ENCODE results near the gene NAA30.

NAA30 gene

DNA sequence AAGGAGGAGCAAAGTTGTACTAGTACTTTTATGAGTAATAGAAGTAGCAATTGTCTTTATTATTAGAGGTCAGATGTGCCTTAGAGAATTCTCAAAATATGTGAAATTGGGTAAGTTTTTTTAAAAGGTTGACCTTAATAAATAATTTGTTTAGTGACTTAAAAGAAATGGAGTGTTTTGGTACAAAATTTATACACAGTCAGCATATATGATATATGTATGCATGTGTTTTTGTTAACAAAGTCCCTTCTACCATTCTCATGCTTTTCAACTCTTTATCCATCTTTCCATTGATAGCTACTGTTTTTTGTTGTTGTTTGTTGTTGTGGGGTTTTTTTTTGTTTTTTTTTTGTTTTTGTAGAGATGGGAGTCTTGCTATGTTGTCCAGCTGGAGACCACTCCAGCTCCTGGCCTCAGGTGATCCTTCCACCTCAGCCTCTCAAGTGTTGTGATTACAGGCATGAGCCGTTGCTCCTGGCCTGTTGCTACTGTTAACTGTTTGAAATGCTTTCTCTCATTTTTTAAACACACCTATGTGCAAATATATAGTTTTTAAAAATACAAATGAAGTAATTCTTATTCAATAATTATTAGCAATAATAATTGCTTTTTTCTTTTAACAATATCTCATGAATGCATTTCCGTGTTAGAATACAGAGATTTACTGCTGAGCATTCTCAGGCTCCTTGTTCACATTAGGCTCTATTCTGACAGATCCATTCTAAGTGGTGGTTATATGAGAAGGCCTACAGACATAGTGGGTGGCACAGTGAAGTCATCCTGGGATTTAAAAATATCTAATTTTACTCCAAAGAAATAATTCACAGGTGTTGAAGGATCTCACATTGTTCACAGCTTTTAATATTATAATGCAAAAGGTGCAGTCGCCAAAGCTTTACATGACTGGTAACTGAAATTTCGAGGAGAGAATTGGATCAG, 10.4 kb downstream of the NAA30 start:
- Histone ChIP-seq H3K9me3 (ENCODE audit: control insufficient read depth, insufficient read depth, low read depth, low read length) (no peaks in the 10 kb centered on the region), H3K4me1 (ENCODE audit: control insufficient read depth, insufficient read depth, low read length) (peaks cover 8% of the 10 kb centered on the region; the same call in 1 of the 2 replicates), H3K27ac (ENCODE audit: extremely low read depth, low read depth, low read length) (no peak overlapping the region), H3K36me3 (ENCODE audit: control insufficient read depth in 2 of 2, insufficient read depth in 1 of 2, low read length in 2 of 2) (peaks cover 42 to 46% of the 10 kb centered on the region in 2 experiments), H3K4me3 (ENCODE audit: low read depth, low read length) (no peak overlapping the region)
- ChIA-PET POLR2A (no interaction called here), CTCF (no interaction called here)
- peak; percentile 61; the same call in 1 of the 2 replicates for TF ChIP-seq ZNF121 (tag by site-specific recombination; IDR thresholded peaks at IDR 0.05)
- no peak for TF ChIP-seq ZNF23 (tag by site-specific recombination; IDR thresholded peaks at IDR 0.05; ENCODE audit: borderline replicate concordance)
- 0 out of 2 replicates have a peak, but pooled peaks have one; percentile 25 for TF ChIP-seq OSR2 (tag by site-specific recombination; IDR thresholded peaks at IDR 0.05)

DNA sequence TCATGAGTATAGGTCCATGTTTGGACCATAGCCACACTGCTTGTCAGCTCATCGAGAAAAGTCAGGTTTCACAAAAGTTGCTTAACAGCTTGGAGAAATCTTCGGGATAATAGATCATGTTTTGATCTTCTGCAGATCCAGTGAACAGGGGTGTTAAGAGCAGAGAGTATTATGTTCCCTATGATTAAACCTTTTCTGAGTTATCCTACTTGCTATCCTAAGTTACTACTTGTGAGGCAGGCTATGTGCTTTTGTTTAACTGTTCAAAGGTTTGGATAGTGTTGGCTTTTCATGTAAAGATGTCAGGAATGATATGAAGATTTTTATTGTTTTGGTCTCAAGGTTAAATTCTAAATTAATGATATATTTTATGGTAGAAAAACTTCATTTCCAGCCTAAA, 11.1 kb downstream of the NAA30 start:
- ChIA-PET CTCF (no interaction called here), POLR2A (interaction anchor here (0.7 kb wide), 1 partner anchor 12 kb away, joined by 3 read pairs; the partner anchor contains the start of gene NAA30)
- Histone ChIP-seq H3K4me3 (ENCODE audit: low read depth, low read length) (no peak overlapping the region), H3K4me1 (ENCODE audit: control insufficient read depth, insufficient read depth, low read length) (peaks cover 8% of the 10 kb centered on the region; the same call in 1 of the 2 replicates), H3K27ac (ENCODE audit: extremely low read depth, low read depth, low read length) (no peak overlapping the region), H3K36me3 (ENCODE audit: control insufficient read depth in 2 of 2, insufficient read depth in 1 of 2, low read length in 2 of 2) (peaks cover 43 to 46% of the 10 kb centered on the region in 2 experiments), H3K9me3 (ENCODE audit: control insufficient read depth, insufficient read depth, low read depth, low read length) (no peaks in the 10 kb centered on the region)
- TF ChIP-seq, protein P1, sequence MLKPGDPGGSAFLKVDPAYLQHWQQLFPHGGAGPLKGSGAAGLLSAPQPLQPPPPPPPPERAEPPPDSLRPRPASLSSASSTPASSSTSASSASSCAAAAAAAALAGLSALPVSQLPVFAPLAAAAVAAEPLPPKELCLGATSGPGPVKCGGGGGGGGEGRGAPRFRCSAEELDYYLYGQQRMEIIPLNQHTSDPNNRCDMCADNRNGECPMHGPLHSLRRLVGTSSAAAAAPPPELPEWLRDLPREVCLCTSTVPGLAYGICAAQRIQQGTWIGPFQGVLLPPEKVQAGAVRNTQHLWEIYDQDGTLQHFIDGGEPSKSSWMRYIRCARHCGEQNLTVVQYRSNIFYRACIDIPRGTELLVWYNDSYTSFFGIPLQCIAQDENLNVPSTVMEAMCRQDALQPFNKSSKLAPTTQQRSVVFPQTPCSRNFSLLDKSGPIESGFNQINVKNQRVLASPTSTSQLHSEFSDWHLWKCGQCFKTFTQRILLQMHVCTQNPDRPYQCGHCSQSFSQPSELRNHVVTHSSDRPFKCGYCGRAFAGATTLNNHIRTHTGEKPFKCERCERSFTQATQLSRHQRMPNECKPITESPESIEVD (tag by site-specific recombination; IDR thresholded peaks at IDR 0.05): peak; percentile 67
- TF ChIP-seq, protein P2, sequence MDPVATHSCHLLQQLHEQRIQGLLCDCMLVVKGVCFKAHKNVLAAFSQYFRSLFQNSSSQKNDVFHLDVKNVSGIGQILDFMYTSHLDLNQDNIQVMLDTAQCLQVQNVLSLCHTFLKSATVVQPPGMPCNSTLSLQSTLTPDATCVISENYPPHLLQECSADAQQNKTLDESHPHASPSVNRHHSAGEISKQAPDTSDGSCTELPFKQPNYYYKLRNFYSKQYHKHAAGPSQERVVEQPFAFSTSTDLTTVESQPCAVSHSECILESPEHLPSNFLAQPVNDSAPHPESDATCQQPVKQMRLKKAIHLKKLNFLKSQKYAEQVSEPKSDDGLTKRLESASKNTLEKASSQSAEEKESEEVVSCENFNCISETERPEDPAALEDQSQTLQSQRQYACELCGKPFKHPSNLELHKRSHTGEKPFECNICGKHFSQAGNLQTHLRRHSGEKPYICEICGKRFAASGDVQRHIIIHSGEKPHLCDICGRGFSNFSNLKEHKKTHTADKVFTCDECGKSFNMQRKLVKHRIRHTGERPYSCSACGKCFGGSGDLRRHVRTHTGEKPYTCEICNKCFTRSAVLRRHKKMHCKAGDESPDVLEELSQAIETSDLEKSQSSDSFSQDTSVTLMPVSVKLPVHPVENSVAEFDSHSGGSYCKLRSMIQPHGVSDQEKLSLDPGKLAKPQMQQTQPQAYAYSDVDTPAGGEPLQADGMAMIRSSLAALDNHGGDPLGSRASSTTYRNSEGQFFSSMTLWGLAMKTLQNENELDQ (tag by site-specific recombination; IDR thresholded peaks at IDR 0.05; ENCODE audit: low read depth): no peak
- no peak for TF ChIP-seq ZNF701 (tag by site-specific recombination; IDR thresholded peaks at IDR 0.05)

DNA sequence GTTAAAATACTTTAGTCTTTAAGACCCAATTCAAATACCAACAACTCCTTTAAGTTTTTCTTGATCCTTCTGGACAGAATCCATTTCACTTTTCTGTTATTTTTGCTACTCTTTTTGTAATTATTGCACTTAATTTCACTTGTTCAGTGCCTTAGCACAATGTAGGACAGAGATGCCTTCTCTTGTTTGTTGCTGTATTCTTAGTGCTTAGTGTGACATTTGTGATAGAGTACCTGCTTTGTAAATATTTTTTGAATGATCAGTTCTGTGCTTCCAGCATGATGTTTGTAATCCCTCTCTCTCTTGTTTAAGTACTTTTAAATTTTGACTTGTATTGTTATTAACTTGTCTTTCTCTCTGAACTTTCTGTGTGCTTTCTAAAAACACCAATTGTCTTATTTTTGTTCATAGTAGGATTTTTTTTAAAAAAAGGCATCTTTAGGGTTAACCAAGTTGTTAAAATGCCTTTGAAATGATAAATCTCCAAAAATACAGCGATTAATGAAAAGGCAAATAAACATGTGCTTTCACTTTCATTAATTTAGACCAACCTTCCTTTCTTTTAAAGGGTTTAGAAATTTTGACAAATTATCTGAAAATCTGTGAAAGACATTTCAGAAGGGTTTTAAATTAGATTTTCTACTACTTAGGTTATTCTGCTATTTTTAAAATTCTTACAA, 11.9 kb downstream of the NAA30 start:
- TF ChIP-seq PRDM1 (tag by site-specific recombination; IDR thresholded peaks at IDR 0.05) (peak; percentile 18; the same call in 1 of the 2 replicates), ZNF391 (tag by site-specific recombination; IDR thresholded peaks at IDR 0.05; ENCODE audit: borderline replicate concordance, low read depth) (no peak)

DNA sequence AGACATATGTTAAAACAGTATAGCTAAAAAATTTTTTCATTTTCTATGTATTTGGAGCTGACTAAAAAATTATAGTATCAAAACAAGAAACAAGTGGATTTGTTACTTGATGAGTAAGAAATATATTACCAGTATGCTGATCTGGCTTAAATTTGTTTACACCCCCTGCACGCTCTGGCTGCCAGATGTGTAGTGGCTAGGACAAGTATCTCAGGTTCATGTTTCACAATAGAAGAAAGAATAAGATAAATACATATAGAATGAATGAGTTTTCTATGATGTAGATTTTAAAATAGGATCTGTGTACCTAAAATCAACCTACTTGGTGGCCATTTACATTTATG, 13.1 kb downstream of the NAA30 start:
- H3K4me1 ChIP-seq (ENCODE audit: control insufficient read depth, insufficient read depth, low read length): peaks cover 8% of the 10 kb centered on the region; the same call in 1 of the 2 replicates
- POLR2A ChIA-PET: no interaction called here
- TF ChIP-seq RBAK (tag by site-specific recombination; IDR thresholded peaks at IDR 0.05): no peak
- TF ChIP-seq ZNF777 (tag by site-specific recombination; IDR thresholded peaks at IDR 0.05; ENCODE audit: borderline replicate concordance): no peak
- TF ChIP-seq MZF1 (tag by site-specific recombination; IDR thresholded peaks at IDR 0.05; ENCODE audit: borderline replicate concordance): no peak
- TF ChIP-seq, protein P3, sequence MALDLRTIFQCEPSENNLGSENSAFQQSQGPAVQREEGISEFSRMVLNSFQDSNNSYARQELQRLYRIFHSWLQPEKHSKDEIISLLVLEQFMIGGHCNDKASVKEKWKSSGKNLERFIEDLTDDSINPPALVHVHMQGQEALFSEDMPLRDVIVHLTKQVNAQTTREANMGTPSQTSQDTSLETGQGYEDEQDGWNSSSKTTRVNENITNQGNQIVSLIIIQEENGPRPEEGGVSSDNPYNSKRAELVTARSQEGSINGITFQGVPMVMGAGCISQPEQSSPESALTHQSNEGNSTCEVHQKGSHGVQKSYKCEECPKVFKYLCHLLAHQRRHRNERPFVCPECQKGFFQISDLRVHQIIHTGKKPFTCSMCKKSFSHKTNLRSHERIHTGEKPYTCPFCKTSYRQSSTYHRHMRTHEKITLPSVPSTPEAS (tag by site-specific recombination; IDR thresholded peaks at IDR 0.05): no peak
- TF ChIP-seq, protein P4, sequence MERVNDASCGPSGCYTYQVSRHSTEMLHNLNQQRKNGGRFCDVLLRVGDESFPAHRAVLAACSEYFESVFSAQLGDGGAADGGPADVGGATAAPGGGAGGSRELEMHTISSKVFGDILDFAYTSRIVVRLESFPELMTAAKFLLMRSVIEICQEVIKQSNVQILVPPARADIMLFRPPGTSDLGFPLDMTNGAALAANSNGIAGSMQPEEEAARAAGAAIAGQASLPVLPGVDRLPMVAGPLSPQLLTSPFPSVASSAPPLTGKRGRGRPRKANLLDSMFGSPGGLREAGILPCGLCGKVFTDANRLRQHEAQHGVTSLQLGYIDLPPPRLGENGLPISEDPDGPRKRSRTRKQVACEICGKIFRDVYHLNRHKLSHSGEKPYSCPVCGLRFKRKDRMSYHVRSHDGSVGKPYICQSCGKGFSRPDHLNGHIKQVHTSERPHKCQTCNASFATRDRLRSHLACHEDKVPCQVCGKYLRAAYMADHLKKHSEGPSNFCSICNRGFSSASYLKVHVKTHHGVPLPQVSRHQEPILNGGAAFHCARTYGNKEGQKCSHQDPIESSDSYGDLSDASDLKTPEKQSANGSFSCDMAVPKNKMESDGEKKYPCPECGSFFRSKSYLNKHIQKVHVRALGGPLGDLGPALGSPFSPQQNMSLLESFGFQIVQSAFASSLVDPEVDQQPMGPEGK (tag by site-specific recombination; IDR thresholded peaks at IDR 0.05): no peak
- no peak for TF ChIP-seq ZFHX2 (tag by site-specific recombination; conservative IDR thresholded peaks at IDR 0.05)
- TF ChIP-seq, protein P5, sequence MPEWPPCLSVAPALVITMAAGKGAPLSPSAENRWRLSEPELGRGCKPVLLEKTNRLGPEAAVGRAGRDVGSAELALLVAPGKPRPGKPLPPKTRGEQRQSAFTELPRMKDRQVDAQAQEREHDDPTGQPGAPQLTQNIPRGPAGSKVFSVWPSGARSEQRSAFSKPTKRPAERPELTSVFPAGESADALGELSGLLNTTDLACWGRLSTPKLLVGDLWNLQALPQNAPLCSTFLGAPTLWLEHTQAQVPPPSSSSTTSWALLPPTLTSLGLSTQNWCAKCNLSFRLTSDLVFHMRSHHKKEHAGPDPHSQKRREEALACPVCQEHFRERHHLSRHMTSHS (tag by site-specific recombination; IDR thresholded peaks at IDR 0.05): no peak
- no peak for TF ChIP-seq ZNF324 (tag by site-specific recombination; IDR thresholded peaks at IDR 0.05)

More for the DNA sequence above, 11.9 kb downstream of the NAA30 start:
- no peak overlapping the region for H3K4me3 ChIP-seq (ENCODE audit: low read depth, low read length)
- H3K27ac ChIP-seq (ENCODE audit: extremely low read depth, low read depth, low read length): no peak overlapping the region
- H3K36me3 ChIP-seq (ENCODE audit: control insufficient read depth in 2 of 2, insufficient read depth in 1 of 2, low read length in 2 of 2): peaks cover 41 to 43% of the 10 kb centered on the region in 2 experiments
- ChIA-PET POLR2A (interaction anchor here (0.7 kb wide), 1 partner anchor 12 kb away, joined by 3 read pairs; the partner anchor contains the start of gene NAA30), CTCF (no interaction called here)
- peaks cover 8% of the 10 kb centered on the region; the same call in 1 of the 2 replicates for H3K4me1 ChIP-seq (ENCODE audit: control insufficient read depth, insufficient read depth, low read length)
- no peaks in the 10 kb centered on the region for H3K9me3 ChIP-seq (ENCODE audit: control insufficient read depth, insufficient read depth, low read depth, low read length)

More for the DNA sequence above, 13.1 kb downstream of the NAA30 start:
- no peak overlapping the region for H3K27ac ChIP-seq (ENCODE audit: extremely low read depth, low read depth, low read length)
- no peaks in the 10 kb centered on the region for H3K9me3 ChIP-seq (ENCODE audit: control insufficient read depth, insufficient read depth, low read depth, low read length)
- H3K36me3 ChIP-seq (ENCODE audit: control insufficient read depth in 2 of 2, insufficient read depth in 1 of 2, low read length in 2 of 2): peaks cover 31 to 37% of the 10 kb centered on the region in 2 experiments
- no peak overlapping the region for H3K4me3 ChIP-seq (ENCODE audit: low read depth, low read length)
- CTCF ChIA-PET: no interaction called here
